ENCODE results near the gene LRRFIP2. TPM values are rescaled to one million over a fixed set of nuclear protein-coding genes. Genes with fewer than 3 reads are reported as not detected.
"Not testable (repeated sequence)": the region's sequence is repeated elsewhere in the genome, so short reads cannot be mapped to it uniquely, and the experiment has no call there.

Gene LRRFIP2
- total and polyA plus RNA-seq, 5 experiments from 2014 or later: 11.2 to 34.0 (median 14.6) TPM

DNA sequence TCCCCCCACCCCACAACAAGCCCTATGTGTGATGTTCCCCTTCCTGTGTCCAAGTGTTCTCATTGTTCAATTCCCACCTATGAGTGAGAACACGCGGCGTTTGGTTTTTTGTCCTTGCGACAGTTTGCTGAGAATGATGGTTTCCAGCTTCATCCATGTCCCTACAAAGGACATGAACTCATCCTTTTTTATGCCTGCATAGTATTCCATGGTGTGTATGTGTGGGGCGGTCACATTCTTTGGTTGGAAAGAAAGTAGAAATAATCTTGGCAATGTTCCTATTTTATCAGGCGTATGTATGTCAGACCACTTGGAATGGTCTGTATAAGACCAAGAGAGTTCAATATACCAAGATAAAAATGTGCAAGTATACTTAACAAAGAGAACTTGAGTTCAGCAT, 52.3 kb downstream of the LRRFIP2 start:
- POLR2A ChIA-PET, H3K4me3 Mint-ChIP-seq, H3K9me3 Mint-ChIP-seq, H3K27me3 Mint-ChIP-seq, H3K27ac Mint-ChIP-seq, DNase-seq, ATAC-seq, H3K4me1 Mint-ChIP-seq: not testable (repeated sequence)
- peaks cover 3 to 29% (median 20%) of the 10 kb centered on the region in 3 donors for H3K36me3 Mint-ChIP-seq

DNA sequence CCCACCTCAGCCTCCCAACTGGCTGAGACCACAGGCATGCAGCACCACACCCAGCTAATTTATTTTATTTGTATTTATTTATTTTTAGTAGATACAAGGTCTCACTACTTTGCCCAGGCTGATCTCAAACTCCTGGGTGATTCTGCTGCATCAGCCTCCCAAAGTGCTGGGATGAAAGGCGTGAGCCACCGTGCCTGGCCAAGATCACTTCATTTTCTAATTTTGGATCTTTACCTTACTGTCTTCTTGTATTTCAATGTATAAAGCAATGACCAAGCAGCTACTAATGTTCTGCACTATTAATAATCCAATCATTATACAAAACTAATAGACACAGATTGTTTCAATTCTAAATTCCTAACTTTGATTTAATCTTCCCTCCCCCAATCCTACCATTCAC, 56.2 kb downstream of the LRRFIP2 start:
- Mint-ChIP-seq H3K4me1 (peaks cover 0 to 3% (median 0%) of the 10 kb centered on the region in 4 donors), H3K9me3 (peaks cover 0 to 3% (median 0%) of the 10 kb centered on the region in 9 donors), H3K27me3 (no peaks in the 10 kb centered on the region), H3K27ac (no peak overlapping the region), H3K36me3 (peaks cover 3 to 25% (median 21%) of the 10 kb centered on the region in 3 donors), H3K4me3 (no peak overlapping the region)
- ATAC-seq (no peak), DNase-seq (no peak)
- POLR2A ChIA-PET: no interaction called here

DNA sequence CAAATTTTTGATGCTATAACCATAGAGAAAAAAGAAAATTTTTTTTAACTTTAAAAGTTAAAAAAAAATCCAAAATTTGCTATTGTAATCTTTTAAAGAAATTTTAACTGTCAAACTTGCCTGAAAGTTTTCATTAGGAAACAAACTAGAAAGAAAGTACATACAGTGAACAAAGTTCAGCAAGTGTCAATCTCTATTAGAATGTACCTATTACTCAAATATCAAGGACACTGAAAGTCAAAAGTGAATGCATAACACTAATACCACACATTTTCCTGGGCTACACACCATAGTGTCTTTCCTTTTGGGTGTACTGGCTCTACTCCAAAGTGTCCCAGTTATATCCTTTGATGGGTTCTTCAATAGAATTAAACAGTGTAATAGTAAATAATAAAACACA, 56.8 kb downstream of the LRRFIP2 start:
- Mint-ChIP-seq H3K27ac (no peak overlapping the region), H3K4me3 (no peak overlapping the region), H3K9me3 (peaks cover 0 to 3% (median 0%) of the 10 kb centered on the region in 9 donors), H3K36me3 (peaks cover 3 to 25% (median 15%) of the 10 kb centered on the region in 3 donors), H3K27me3 (no peaks in the 10 kb centered on the region), H3K4me1 (peaks cover 0 to 3% (median 0%) of the 10 kb centered on the region in 4 donors)
- DNase-seq (no peak), ATAC-seq (no peak)
- POLR2A ChIA-PET: no interaction called here

DNA sequence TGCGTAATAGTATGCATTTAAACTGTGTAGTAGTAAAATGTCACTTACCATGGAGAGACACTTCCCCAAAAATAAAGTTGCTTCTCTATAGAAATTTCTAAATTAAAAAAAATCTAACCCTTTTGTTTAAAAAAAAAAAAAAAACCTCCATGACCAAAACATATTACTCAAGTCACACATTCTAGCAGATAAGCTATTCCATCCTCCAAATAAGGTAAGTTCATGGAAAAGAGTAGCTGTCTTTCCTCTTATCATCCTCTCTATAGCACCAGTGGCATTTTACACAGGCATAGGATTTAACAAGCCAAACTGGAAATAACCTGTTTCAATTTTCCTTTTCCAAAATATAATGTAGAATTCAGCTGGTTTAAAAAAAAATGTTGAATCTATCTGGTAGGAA, 57.4 kb downstream of the LRRFIP2 start:
- H3K36me3 Mint-ChIP-seq: peaks cover 0 to 21% (median 11%) of the 10 kb centered on the region in 3 donors
- peaks cover 0 to under 1% (median 0%) of the 10 kb centered on the region in 9 donors for H3K9me3 Mint-ChIP-seq
- DNase-seq (no peak), ATAC-seq (no peak)
- no peak overlapping the region for H3K4me3 Mint-ChIP-seq
- H3K4me1 Mint-ChIP-seq: peaks cover 0 to 3% (median 0%) of the 10 kb centered on the region in 4 donors
- H3K27ac Mint-ChIP-seq: no peak overlapping the region
- POLR2A ChIA-PET: no interaction called here
- no peaks in the 10 kb centered on the region for H3K27me3 Mint-ChIP-seq

DNA sequence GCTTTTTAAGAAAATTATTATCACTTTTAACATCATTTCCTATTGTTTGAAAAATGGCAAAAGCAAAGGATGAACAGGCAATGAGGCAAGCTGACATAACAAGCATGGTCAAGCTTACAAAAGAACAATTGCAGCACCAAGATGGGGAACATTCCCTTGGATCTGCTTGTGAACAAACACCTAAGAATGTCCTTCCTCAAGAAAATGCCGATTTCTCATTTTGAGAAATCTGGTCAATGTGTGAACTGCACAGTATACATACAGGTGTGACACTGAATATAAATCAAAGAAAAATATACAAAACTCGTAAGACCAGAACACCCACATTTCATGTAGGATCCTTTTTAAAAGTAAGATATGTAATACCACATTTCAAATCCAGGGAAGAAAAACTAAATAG, 58.9 kb downstream of the LRRFIP2 start:
- Mint-ChIP-seq H3K4me1 (peaks cover 0 to 3% (median 0%) of the 10 kb centered on the region in 4 donors), H3K4me3 (no peak overlapping the region), H3K36me3 (peaks cover 0 to 22% (median 8%) of the 10 kb centered on the region in 3 donors), H3K27me3 (no peaks in the 10 kb centered on the region), H3K9me3 (no peaks in the 10 kb centered on the region), H3K27ac (no peak overlapping the region)
- no peak for DNase-seq
- no peak for ATAC-seq
- POLR2A ChIA-PET: no interaction called here

DNA sequence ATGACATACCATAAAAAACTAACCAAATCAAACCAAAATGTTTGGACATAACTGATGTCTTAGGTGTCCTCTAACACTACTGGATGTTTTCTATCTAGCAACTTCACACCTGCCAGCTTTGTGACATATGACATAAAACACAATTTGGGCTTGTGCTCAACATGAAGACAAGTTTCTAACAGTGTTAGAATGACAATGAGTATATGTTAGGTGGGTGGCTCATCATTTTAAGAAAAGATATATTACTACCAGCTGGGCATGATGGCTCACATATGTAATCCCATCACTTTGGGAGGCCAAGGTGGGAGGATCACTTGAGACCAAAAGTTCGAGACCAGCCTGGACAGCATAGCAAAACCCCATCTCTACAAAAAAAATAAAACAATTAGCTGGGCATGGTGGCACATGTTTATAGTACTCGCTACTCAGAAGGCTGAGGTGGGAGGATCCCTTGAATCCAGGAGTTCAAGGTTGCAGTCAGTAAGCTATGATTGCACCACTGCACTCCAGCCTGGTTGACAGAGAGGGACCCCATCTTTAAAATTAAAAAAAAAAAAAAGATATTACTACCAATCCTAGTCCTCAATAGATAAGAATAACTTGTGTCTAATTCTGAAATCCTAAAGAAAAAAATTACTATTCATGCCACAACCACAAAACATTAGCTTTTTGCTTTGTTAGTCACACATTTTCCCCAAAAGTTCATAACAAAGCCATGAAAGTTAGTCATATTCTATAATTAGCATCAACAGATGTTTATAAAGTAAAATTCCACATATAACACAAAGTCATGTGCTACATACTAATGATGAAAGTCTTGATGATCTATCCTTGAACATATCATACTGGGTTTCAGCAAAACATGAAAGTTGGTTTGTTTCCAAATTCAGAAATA, 59.9 kb downstream of the LRRFIP2 start:
- POLR2A ChIA-PET: no interaction called here
- Mint-ChIP-seq H3K4me1 (peaks cover 0 to 3% (median 0%) of the 10 kb centered on the region in 4 donors), H3K27ac (no peak overlapping the region), H3K4me3 (no peak overlapping the region), H3K36me3 (peaks cover 0 to 23% (median 8%) of the 10 kb centered on the region in 3 donors), H3K27me3 (no peaks in the 10 kb centered on the region), H3K9me3 (no peaks in the 10 kb centered on the region)
- ATAC-seq: no peak
- no peak for DNase-seq

DNA sequence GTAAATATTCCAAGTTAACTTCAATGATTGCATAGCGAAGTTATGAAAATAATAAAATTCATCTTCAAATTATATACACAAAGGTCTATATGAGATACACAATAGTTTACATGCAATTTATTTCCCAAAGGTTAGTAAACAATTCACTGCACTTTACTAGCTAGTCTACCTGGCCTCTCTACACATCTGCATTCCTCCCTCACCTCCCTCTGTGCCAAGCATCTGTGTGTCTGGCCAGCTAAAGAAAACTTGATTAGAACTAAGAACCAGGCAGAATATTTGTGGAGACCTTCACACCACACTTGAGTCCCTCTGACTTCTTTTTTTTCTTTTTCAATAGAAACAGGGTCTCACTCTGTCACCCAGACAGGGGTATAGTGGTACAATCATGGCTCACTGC, 61.4 kb downstream of the LRRFIP2 start:
- POLR2A ChIA-PET: no interaction called here
- ATAC-seq (no peak), DNase-seq (no peak)
- H3K4me3 Mint-ChIP-seq: no peak overlapping the region
- no peaks in the 10 kb centered on the region for H3K27me3 Mint-ChIP-seq
- H3K27ac Mint-ChIP-seq: no peak overlapping the region
- peaks cover 0 to 3% (median 0%) of the 10 kb centered on the region in 4 donors for H3K4me1 Mint-ChIP-seq
- H3K36me3 Mint-ChIP-seq: peaks cover 0 to 27% (median 8%) of the 10 kb centered on the region in 3 donors
- H3K9me3 Mint-ChIP-seq: no peaks in the 10 kb centered on the region

DNA sequence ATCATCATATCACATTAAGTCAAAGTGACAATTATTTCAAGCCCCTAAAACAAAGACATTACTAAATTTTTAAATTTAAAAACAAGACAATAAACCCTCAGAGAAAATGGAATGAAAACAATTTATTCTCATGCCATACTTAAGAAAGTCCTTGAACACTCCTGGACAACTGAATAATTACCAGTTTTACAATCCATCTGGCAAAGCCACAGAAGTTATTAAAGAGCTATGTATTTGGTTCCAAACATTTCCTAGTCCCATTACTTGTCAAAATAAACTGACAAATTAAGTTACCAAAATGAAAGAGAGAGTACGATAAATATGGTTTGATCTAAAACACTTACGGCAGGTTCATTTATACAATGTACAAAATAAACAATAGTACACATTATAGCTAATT, 63.2 kb downstream of the LRRFIP2 start:
- no peak for DNase-seq
- peaks cover 0 to 27% (median 8%) of the 10 kb centered on the region in 3 donors for H3K36me3 Mint-ChIP-seq
- no peaks in the 10 kb centered on the region for H3K27me3 Mint-ChIP-seq
- POLR2A ChIA-PET: no interaction called here
- no peak overlapping the region for H3K4me3 Mint-ChIP-seq
- no peaks in the 10 kb centered on the region for H3K9me3 Mint-ChIP-seq
- ATAC-seq: no peak
- peaks cover 0 to 3% (median 0%) of the 10 kb centered on the region in 4 donors for H3K4me1 Mint-ChIP-seq
- no peak overlapping the region for H3K27ac Mint-ChIP-seq

DNA sequence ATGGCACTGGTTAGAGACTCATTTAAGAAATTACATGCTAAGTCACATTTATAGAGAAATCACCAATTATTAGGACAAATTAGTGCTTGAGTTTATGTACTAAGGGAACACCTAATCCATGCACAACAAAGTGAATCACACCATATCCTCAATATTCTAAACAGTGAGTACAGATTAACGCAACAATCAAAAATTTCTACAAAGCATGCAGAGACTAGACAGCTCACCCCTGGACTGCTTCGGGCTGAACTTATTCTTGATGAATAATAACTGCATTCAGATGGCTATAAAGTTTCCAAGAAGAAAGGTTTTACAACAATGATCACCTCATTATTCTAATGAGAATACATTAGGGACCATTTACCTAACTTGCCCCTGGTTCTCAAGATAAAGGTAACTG, 66.5 kb downstream of the LRRFIP2 start:
- DNase-seq (no peak), ATAC-seq (no peak)
- Mint-ChIP-seq H3K27ac (no peak overlapping the region), H3K9me3 (no peaks in the 10 kb centered on the region), H3K36me3 (peaks cover 0 to 13% (median 3%) of the 10 kb centered on the region in 3 donors), H3K4me3 (no peak overlapping the region), H3K27me3 (no peaks in the 10 kb centered on the region), H3K4me1 (peaks cover 0 to 2% (median 0%) of the 10 kb centered on the region in 4 donors)
- POLR2A ChIA-PET: no interaction called here

DNA sequence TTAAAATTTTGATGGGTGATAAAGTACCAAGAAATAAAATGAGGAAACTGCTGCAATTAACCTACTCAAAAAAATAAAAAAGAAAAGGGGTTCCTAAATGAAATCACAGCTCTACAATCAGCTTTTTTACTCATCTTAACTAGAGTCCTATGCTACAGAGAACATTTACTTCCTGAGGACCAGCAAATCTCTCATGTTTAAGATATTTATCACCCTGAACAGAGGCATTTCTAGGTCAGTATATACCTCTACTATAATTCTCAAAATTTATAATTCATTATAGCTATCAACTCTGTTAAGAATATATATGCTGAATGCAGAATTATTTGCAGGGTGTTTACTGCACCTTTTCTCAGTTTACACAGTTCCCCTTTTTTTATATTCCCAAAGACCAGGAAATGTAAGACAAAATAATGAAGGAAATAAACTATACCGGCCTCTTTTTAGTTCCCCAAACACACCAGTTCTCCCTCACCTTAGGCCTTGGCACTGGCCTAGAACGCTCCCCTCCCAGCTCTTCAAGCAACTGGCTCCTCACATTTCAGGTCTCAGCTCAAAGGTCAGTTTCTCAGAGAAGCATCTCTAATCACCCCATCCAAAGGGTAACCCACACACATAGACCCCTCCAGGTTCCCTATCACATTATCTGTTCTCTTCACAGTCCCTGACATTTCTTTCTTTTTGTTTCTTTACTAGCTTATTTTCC, 71.1 kb downstream of the LRRFIP2 start:
- Mint-ChIP-seq H3K4me3 (no peak overlapping the region), H3K27me3 (no peaks in the 10 kb centered on the region), H3K27ac (peak overlapping the region in 1 of 10 donors; percentile 10), H3K36me3 (peaks cover 0 to 6% (median 3%) of the 10 kb centered on the region in 3 donors), H3K4me1 (peaks cover 0 to 2% (median under 1%) of the 10 kb centered on the region in 4 donors), H3K9me3 (no peaks in the 10 kb centered on the region)
- DNase-seq (no peak), ATAC-seq (no peak)
- POLR2A ChIA-PET: no interaction called here

DNA sequence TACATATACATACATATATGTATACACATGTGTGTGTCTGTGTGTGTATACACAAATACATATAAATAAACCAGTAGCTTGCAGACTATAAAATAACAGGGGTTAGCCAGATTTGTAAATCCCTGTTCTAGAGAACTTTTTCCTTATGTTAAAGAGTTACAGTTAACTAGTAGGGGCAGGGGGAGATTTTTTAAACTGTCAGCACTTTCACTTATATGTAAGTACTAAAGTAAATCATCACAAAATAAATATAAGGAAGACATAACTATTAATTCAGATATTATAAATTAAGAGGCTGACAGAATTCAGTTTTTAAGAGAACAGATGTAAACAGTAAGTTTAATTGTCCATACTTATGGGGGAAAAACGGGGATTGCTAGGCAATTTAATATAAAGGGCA, 74.0 kb downstream of the LRRFIP2 start:
- DNase-seq (no peak), ATAC-seq (no peak)
- Mint-ChIP-seq H3K27me3 (no peaks in the 10 kb centered on the region), H3K36me3 (peaks cover 0 to 10% (median 3%) of the 10 kb centered on the region in 3 donors), H3K4me3 (no peak overlapping the region), H3K4me1 (peaks cover 0 to 2% (median under 1%) of the 10 kb centered on the region in 4 donors), H3K9me3 (no peaks in the 10 kb centered on the region), H3K27ac (no peak overlapping the region)
- POLR2A ChIA-PET: no interaction called here

DNA sequence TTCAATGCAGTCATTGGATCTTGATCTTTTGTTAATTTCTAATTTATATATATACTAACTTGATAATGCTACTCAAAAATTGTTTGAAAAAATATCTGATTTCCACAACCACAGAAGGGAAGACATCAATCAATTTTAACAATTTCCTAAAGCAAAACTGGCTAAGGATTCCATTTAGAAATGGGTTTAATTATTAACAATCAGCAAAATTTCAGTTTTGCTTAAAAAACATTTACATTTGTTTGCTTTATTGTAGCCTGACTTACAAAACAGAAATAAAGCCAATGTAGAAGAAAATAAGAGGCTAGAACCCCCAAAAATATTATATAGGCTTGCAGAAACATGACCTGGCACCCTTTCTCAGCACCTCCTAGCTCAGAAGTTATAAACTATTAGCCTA, 74.9 kb downstream of the LRRFIP2 start:
- DNase-seq (no peak), ATAC-seq (no peak)
- Mint-ChIP-seq H3K27me3 (no peaks in the 10 kb centered on the region), H3K9me3 (no peaks in the 10 kb centered on the region), H3K4me3 (no peak overlapping the region), H3K4me1 (peaks cover 0 to 2% (median under 1%) of the 10 kb centered on the region in 4 donors), H3K36me3 (peaks cover 0 to 18% (median 3%) of the 10 kb centered on the region in 3 donors), H3K27ac (no peak overlapping the region)
- POLR2A ChIA-PET: no interaction called here

DNA sequence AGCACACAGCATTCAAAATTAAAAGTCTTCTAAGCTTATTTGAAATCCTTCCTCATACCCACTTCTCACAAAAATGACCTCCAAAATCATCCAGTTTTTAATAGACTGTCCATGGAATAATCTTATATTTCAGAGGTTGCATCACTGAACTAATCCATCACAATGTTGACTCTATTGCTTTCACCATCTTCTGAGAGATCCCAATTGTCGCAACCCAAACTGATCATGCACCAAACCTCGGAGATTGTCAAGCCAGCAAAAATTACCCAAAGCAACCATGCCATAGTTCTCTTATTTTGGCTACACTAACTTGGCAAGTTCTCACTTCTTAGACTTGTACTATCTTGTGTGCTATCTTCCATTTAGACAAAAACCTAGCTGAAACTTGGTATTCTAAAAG, 75.5 kb downstream of the LRRFIP2 start:
- Mint-ChIP-seq H3K36me3 (peaks cover 0 to 19% (median 3%) of the 10 kb centered on the region in 3 donors), H3K4me3 (no peak overlapping the region), H3K27ac (peak overlapping the region in 1 of 10 donors; percentile 27)

More for the DNA sequence above, 75.5 kb downstream of the LRRFIP2 start:
- DNase-seq (no peak), ATAC-seq (no peak)
- H3K4me1 Mint-ChIP-seq: peaks cover 0 to 2% (median under 1%) of the 10 kb centered on the region in 4 donors
- H3K9me3 Mint-ChIP-seq: no peaks in the 10 kb centered on the region
- no peaks in the 10 kb centered on the region for H3K27me3 Mint-ChIP-seq
- POLR2A ChIA-PET: no interaction called here

Data from naive thymus-derived CD8-positive, alpha-beta T cell (primary cell).